OCI-M2 (cell line): ENCODE measurements around the gene HCAR1.
"Not testable (repeated sequence)": the region's sequence is repeated elsewhere in the genome, so short reads cannot be mapped to it uniquely, and the experiment has no call there.

ENCODE experiments used
- DNase-seq: peaks from one replicate; lab custom pipeline; 2025; ENCODE audit not compliant: unreplicated experiment; lab: John Stamatoyannopoulos, UW

HCAR1 gene

DNA sequence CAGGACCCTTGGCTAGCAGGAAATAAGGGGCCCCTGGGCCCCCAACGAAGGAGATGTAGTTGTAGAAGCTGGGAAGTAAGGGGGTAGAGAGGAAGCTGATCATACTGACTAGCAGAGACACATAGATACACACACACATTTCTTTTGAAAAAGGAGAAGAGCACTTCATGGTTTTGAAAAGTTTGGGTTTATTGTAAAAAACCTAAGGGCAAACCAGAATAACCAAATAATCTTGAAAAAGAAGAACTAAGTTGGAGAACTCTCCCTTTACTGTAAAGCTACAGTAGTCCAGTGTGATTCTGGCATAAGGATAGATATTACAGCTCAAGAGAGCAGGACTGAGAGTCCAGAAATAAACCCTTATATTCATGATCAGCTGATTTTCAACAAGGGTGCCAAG lies 8.3 kb downstream of the HCAR1 start:
- DNase-seq: no peak

DNA sequence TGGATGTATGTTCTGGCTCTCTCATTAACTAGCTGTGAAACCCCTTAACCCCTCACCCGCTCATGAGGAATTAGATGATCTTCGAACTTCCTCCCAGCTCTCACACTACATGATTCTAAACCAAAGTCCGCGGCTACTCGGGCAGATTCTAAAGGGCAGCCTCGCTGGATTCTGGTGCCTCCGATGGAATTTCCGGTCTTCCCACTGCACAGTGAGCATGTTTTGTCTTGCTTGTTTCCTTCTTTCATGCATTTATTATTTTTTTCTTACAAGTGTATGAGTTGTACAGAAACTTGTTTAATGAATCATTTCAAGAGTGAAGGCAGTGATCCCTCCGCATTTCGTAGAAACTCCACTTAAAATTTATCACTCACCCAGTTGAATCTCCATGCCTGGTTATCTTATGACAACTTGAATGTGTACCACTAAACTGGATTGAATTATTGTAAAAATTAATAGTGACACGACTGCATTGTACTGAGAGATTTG lies 9.5 kb downstream of the HCAR1 start:
- DNase-seq: no peak

DNA sequence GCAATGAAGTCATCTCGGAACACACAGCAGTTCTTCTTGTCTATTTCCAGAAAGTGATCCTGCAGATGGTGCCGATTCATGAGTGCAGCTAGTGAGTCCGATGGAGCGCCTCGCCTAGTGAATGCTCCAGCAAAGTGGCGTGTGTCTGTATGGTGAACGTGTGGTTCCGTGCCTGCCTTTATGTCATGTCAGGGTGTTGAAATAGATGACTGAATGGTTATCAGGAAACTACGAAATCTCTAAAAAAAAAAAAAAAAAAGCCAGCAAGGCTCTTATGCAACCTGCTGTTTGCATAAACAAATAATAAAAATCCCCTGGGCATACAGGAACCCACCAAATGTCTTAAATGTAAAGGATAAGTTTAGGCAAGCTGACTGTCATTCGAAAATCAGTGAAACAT lies 14.0 kb downstream of the HCAR1 start, which contains the start of gene HCAR3:
HCAR3 (minus strand) TSS at position 154 of the 400 bp plus-strand sequence; CDS start at position 80, 74 bp downstream.
- not testable (repeated sequence) for DNase-seq

DNA sequence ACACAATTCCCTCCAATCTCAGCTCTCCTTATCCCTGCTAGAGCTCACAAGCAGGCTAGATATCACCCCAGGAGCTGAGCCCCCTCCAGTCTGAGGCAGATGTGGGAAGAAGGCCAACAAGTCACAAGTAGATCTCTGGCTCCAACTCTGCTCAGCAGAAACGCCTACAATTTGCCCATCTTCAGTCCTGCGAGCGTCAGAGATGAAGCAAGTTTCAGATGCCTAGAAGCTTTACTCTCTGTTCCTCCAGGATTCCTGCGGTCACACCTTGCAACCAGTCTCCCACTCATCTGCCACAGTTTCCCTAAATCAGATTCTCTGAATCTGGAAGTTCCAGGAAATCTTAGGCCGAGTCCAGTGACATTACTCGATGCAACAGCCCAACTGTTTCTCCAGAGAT lies 15.4 kb downstream of the HCAR1 start:
- DNase-seq: not testable (repeated sequence)

DNA sequence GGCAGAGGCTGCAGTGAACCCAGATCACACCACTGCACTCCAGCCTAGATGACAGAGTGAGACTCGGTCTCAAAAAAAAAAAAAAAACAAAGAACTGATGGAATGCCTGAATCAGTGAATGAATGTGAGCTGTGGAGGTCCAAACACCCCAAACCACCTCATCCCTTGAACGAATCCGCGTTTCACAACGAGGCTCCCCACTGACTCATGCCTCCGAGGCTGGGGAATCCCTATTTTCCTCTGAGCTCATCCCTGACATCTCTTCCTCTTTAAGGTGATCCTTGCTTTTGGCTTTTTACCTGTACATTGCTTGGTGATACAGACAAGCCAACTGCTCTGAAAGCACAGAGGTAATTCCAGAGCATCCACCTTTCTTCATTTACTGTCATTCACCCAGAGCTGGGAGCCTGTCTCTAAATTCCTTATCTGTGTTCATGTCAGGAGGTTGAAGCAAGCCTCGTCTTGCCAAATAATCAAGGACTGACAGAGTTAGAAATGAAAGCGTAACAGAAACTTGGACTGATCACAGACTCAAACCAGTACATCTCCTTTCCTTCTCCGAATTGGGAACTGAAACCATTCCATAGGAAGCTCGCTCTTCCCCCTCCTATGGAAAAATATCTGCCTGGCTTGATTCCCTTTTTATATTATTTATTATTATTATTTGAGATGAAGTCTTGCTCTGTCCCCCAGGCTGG lies 17.0 kb downstream of the HCAR1 start:
- DNase-seq: not testable (repeated sequence)

DNA sequence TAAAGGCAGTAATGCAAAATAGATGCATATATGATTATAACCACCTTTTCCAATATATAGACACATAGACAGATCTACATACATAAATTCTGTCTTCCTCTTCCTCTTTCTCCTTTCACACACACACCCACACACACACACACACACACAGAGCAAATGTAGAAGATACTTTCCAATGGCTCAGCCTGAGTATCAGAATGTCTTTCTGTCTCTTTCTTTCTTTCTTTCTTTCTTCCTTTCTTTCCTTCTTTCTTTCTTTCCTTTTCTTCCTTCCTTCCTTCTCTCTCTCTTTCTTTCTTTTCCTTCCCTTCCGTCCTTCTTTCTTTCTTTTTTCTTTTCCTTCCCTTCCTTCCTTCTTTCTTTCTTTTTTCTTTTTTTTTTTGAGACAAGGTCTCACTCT lies 19.4 kb downstream of the HCAR1 start:
- not testable (repeated sequence) for DNase-seq

DNA sequence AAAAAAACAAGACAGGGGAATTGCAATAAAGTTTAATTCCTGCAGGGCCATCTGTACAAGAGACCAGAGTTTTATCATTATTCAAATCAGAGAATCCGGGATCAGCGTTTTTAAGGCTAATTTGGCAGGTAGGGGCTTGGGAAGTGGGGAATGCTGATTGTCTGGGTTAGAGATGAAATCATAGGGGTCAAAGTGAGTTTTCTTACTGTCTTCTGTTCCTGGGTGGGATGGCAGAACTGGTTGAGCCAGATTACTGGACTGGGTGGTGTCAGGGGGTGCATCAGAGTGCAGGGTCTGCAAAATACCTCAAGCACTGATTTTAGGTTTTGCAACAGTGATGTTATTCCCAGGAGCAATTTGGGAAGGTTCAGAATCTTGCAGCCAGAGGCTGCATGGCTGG lies 20.3 kb downstream of the HCAR1 start:
- not testable (repeated sequence) for DNase-seq

DNA sequence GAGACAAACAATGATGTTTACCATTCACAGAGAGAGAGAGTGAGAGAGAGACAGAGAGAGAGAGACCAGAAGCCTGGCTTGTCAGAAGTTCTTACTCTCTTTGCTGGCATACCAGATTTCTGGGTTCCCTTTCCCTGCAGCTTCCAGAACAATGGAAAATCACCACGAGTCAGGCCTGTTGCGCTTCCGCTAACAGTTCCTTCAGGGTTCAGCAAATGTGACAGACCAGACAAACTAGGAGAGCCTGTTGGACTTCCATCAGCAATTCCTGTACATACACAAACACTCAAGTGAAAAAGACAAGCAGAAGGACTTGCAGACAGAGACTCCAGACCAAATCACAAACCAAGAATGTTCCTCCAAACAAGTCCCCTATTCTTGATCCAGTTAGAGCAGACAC lies 21.4 kb downstream of the HCAR1 start:
- not testable (repeated sequence) for DNase-seq

DNA sequence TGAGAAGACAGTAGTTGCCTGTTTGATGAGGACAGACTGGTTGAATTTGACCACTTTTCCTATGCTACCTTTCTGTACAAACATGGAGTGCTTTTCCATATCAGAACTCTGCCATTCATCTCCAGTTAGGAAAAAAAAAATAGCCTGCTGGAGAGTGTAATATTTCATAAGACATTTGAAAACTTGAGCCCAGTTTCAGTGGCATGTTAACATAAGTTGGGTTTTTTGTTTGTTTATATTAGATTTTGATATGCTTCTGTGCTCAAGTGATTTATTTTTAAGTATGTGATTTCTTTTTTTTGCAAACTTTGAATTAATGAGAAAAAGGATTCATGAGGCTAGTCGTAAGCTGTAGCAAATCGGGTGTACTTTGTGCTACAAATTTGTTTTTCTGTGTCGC lies 26.8 kb downstream of the HCAR1 start:
- DNase-seq: not testable (repeated sequence)

DNA sequence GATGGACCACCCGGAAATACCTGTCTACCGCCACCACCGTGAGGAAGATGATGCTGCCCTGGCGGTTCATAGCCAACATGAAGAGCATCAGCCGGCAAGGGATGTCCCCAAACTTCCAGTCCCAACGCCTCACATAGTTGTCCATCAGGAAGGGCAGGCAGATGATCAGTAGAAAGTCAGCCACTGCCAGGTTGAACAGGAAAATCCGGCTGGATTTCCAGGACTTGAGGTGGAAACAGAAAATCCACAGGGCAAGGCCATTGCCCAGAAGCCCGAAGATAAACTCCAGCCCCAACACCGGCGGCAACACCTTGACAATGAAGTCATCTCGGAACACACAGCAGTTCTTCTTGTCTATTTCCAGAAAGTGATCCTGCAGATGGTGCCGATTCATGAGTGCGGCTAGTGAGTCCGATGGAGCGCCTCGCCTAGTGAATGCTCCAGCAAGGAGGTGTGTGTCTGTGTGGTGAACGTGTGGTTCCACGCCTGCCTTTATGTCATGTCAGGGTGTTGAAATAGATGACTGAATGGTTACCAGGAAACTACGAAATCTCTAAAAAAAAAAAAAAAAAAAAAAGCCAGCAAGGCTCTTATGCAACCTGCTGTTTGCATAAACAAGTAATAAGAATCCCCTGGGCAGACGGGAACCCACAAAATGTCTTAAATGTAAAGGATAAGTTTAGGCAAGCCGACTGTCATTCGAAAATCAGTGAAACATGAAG lies 27.6 kb downstream of the HCAR1 start, which contains the start of gene HCAR2:
HCAR2 (minus strand) TSS at position 468 of the 722 bp plus-strand sequence; CDS start at position 394, 74 bp downstream.
- DNase-seq: not testable (repeated sequence)

DNA sequence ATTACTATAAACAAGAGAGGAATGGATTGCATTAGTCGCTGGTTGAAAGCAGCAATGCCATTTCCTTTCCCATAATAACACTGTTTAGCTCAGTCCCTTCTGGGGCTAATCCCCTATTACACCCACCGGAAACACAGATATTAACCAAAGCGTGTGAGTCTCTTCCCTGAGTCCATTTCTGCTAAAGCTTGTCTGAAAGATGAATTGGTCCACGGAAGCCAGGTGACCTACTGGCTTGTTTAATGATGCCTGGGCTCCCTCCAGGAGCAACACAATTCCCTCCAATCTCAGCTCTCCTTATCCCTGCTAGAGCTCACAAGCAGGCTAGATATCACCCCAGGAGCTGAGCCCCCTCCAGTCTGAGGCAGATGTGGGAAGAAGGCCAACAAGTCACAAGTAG lies 29.2 kb downstream of the HCAR1 start:
- not testable (repeated sequence) for DNase-seq

DNA sequence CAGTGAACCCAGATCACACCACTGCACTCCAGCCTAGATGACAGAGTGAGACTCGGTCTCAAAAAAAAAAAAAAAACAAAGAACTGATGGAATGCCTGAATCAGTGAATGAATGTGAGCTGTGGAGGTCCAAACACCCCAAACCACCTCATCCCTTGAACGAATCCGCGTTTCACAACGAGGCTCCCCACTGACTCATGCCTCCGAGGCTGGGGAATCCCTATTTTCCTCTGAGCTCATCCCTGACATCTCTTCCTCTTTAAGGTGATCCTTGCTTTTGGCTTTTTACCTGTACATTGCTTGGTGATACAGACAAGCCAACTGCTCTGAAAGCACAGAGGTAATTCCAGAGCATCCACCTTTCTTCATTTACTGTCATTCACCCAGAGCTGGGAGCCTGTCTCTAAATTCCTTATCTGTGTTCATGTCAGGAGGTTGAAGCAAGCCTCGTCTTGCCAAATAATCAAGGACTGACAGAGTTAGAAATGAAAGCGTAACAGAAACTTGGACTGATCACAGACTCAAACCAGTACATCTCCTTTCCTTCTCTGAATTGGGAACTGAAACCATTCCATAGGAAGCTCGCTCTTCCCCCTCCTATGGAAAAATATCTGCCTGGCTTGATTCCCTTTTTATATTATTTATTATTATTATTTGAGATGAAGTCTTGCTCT lies 30.5 kb downstream of the HCAR1 start:
- not testable (repeated sequence) for DNase-seq

DNA sequence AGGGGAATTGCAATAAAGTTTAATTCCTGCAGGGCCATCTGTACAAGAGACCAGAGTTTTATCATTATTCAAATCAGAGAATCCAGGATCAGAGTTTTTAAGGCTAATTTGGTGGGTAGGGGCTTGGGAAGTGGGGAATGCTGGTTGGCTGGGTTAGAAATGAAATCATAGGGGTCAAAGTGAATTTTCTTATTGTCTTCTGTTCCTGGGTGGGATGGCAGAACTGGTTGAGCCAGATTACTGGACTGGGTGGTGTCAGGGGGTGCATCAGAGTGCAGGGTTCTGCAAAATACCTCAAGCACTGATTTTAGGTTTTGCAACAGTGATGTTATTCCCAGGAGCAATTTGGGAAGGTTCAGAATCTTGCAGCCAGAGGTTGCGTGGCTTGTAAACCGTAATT lies 33.7 kb downstream of the HCAR1 start:
- DNase-seq: not testable (repeated sequence)

DNA sequence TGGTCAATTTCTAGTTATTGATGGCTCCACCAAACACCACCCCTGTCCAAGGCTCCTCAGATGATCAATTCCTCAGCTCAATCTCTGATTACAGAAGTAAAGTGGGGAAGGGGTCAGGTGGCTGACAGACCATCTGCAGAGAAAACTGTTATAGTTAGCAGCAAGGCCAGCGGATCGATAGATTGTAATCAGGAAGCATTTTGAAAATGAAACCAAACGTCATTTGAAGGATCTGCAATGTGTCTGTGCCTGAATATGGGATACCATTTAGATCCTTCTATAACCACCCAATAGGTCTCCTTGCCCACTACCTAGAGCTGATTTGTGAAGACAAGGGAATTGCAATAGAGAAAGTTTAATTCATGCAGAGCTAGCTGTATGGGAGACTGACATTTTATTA lies 39.1 kb downstream of the HCAR1 start:
- DNase-seq: no peak

DNA sequence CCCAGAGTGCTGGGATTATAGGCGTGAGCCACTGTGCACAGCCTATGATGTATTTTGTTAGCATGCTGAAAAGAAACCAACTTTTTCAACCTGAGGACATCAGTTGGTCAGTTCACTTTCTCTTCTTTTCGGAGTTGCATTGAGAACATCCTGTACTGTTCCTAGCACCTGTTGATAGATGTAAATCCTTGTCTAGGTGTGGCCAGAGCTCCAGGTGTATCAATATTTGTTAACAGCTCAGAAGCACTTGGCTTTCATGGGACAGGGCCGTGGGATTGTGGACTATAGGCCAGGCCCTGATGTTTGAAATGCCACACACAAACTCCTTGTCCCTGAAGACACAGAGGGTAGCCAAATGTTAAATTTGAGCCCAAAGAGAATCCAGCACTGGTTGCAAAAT lies 42.4 kb downstream of the HCAR1 start:
- DNase-seq: no peak

DNA sequence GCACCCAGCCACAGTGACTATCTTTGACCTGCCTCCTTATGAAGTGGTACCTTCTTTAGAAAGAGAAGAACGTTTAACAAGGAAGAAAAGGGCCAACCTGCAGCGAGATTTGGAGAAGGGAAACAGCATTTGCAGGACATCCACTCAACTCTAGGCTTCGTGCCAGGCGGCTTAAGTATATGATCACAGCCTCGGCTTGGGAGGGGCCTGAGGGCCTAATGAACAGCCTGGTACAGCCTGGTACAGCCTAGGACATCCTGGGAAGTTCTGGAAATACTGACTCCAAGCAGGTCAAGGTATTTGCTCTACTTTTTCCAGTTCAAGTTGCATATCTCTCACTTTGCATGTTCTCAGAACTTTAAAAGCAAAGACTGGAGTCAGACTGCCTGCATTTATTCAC lies 43.6 kb downstream of the HCAR1 start:
- no peak for DNase-seq

DNA sequence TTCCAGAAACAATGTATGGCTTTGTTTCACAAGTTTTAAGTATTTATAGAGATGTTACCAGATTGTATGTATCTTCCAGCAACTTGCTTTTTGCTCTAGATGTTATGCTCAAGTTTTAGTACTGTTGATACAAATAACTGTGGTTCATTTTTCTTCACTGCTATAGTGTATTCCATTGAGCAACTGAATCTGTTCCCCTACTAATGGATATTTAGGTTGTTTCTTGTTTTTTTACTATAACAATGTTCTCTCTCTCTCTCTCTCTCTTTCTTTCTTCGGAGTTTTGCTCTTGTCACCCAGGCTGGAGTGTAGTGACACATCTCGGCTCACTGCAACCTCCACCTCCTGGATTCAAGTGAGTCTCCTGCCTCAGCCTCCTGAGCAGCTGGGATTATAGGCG lies 44.1 kb downstream of the HCAR1 start:
- DNase-seq: no peak

DNA sequence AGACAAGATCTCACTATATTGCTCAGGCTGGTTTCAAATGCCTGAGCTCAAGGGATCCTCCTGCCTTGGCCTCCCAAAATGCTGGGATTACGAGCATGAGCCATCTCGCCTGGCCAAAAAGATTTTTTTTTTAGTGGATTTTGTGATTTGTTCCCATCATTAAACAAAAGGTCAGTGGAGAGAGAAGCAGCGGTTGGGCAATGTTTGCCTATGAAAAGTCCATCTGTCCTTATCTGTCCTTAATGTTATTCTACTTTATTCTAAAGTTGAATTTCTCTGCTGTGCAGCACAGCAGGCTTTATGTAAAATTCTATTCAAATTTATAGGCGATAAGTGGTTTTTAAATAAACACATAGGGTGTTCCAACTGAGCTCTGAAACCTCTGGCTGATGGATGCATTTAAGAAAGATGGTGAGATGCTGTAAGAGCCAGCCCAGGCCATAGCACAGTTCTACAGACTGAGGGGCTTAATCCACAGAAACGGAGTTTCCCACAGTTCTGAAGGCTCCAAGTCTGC lies 46.3 kb downstream of the HCAR1 start:
- no peak for DNase-seq

DNA sequence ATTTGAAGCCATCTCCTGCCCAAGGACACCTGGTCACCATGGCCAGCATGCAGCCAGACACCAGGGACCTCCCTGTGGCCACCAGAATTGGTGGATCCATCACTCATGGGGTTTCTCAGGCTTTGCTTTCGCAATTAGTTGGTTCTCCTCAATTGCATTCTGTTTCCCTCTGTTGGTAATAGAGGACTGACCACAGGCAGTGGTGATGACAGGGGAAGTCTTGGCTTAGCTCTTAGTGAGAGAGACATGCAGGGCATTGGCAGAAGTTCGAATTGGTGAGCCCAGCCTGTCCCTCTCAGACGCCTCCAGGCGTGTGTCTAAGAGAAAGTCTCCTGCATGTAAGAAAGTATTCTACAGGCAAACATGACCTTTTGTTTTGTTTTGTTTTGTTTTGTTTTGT lies 48.8 kb downstream of the HCAR1 start:
- no peak for DNase-seq

DNA sequence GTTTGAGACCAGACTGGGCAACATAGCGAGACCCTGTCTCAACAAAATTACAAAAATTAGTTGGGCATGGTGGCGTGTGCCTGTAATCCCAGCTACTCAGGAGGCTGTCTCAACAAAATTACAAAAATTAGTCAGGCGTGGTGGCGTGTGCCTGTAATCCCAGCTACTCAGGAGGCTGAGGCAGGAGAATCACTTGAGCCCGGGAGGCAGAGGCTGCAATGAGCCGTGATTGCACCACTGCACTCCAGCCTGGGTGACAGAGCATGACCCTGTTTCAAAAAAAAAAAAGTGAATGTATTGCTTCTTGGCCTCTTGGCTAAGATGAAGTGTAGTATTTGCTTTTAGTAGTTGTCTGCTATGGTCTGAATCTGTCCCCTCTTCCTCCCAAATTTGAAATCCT lies 49.7 kb downstream of the HCAR1 start:
- DNase-seq: not testable (repeated sequence)

DNA sequence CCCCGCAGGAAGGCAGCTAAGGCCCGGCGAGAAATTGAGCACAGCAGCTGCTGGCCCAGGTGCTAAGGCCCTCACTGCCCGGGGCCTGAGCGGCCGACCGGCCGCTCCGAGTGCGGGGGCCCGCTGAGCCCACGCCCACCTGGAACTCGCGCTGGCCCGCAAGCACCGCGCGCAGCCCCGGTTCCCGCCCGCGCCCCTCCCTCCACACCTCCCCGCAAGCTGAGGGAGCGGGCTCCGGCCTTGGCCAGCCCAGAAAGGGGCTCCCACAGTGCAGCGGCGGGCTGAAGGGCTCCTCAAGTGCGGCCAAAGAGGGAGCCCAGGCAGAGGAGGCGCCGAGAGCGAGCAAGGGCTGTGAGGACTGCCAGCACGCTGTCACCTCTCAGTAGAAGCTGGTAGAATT lies 53.9 kb downstream of the HCAR1 start:
- not testable (repeated sequence) for DNase-seq
